CD4-positive, alpha-beta T cell treated with Interleukin-4 for 4 hours (primary cell): Measurements from ENCODE around the gene SCYGR5.

Source experiments
- DNase-seq: peaks from one replicate; pipeline ENCODE4 v3.0.0-alpha.2; 2020

Gene SCYGR5

DNA sequence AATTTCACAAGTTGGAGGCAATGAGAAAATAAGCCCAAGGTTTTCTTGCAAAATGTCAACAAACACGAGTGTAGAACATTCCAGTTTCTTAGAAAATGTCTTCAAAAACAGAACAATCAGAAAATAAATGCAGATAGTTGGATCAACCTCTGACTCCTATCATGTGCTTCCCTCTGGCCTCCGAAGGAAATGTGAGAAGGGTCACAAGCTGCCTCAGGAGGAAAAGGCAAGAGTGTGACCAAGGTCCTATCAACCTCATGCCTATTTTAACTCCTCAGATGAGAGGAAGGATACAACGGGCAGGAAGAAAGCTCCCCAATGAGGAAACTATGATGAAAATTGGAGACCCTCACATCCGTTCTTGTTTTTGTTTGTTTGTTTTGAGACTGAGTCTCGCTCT is 7.9 kb downstream of the SCYGR5 start:
- no peak for DNase-seq

DNA sequence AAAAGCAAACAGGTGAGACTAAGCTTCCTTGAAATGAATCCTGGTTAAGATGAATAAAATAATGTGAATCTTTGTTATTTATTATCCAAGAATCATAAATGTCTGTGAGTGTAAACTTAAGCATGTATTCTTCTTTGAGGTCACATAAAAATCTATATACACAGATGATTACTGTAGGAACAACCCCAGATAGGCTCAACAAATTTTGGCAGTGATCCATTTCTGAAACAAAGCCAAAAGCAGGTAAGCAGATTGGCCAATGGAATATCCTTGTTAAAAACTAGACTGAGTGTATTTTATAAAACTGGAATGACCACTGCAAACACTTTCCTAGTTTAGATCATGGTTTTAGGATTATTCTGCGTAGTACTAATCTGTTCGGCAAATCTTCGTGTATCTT is 11.3 kb downstream of the SCYGR5 start:
- no peak for DNase-seq

DNA sequence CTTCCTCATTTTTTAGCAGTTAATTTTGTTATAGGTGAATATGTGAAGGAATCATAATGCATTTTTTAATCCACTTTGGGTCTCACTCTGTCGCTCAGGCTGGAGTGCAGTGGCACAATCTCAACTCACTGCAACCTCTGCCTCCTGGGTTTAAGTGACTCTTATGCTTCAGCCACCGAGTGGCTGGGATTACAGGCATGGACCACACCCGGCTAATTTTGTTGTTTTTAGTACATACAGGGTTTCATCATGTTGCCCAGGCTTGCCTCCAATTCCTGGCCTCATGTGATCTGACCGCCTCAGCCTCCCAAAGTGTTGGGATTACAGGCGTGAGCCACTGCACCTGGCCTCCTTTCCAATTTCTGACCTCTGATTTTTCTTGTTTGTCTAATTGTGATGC is 17.7 kb downstream of the SCYGR5 start:
- DNase-seq = no peak

DNA sequence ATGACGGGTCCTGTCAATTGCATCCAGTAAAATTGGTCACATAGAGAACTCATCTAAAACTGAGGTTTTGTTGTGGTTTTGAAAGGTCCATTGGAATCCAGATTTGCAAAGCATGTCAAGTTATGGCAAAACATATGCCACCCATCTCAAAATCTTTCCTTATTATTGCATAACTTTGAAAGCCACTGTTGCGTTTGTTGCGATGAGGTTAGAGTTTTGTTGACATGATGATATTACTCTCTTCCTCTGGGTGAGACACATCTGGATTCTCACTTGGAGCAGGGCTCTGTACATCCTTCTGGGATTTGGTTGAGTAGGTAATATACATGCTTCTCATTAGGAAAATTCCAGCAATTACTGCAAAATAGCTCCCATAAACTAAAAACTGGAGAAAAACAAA is 20.6 kb downstream of the SCYGR5 start:
- no peak for DNase-seq

DNA sequence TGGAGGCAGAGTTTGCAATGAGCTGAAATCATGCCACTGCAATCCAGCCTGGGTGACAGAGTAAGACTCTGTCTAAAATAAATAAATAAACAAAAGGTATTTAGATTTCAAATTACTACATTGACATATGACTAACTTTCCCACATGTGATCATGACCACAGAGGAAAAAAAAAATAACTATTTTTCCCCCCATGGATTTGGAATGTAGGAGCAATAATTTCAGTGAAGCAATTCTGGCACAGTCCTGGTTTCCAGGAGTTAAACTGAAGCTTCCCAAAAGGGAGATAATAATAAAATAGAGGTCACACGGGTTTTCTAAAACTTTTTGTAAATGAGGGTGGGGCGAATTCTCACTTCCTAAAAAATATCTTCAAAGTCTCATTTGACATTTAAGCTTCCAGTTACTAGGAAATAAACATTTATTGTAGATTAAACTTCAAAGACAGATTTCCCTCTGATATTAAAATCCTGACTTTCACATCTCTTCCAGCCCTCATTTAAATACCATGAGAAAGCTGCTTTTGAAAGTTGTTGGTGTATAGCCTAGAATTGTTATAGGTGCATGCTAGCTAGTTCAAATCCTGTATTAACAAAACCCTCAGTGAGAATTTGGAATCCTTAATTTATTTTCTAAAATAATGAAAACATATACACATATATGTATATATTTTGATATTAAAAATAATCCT is 30.5 kb downstream of the SCYGR5 start:
- DNase-seq = no peak

DNA sequence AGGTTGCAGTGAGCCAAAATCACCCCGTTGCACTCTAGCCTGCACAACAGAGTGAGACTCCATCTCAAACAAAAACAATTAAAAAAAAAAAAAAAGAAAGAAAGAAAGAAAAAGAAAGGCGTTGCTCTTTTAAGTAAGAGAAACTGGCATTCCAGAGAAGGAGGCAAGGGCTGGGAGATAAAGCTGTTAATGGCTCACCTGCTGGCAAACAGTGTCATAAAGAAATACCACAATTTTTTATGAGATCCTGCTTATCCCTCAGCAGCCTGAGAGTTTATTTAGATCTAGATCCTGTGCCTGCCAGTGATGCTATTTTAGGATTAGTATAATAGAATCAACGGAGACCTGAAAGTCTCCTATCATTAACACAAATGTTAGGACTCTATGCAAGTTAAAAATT is 35.0 kb downstream of the SCYGR5 start:
- no peak for DNase-seq

DNA sequence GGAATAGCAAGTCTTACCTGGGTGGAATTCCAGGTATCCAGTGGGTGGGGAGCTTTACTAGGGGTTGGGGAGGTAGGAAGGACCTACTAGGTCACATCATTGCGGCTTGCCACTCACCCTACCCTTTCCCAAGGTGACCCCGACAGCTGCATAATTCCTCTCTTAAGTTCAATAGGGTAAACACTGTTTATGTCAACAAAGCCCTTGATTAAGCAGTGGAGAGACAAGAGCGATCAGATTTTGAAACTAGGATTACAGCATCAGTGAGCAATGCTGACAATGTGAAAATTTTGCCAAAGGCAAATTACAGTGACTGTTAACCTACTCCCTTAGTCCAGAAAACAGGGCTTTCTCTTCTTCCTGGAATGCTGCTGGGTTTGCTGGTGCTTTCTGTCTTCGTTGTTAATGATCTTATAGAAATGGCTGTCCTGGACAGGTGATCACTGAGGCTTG is 36.7 kb downstream of the SCYGR5 start:
- DNase-seq = no peak

DNA sequence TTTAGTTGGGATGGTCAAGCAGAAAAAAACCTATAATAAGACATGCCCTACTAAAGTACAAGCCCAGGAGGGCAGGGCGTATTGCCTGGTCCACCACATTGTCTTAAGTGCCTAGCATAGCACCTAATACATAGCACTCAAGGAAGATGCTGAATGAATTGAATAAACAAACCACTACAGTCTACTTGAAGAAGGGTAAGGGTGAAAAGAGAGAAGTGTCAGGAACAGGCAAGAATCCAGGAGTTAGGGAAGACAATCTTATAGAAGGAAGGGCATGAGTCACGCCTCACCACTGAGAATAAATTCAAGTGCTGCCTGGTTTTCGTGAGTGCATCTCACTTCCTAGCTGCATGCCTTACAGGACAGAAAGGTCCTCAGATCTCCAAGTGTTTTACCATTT is 37.4 kb downstream of the SCYGR5 start:
- DNase-seq = no peak

DNA sequence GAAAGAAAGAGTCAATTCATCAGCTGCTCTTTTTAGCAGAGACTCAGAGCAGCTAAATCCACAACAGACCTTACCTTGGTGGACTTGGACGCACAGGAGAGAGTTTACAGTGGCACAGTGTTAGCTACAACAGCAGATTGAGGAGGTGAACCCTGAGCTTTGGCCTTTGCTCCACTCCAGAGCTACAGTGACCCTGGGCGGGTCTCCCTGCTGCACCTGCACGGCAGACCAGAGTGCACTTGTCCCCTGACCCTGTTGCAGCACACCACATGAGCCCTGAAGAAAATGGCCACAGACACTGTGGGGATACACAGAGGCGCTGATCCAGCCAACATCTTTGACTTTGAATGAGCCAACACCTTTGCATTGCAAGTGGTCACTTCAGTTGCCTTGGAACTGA is 40.3 kb downstream of the SCYGR5 start:
- no peak for DNase-seq

DNA sequence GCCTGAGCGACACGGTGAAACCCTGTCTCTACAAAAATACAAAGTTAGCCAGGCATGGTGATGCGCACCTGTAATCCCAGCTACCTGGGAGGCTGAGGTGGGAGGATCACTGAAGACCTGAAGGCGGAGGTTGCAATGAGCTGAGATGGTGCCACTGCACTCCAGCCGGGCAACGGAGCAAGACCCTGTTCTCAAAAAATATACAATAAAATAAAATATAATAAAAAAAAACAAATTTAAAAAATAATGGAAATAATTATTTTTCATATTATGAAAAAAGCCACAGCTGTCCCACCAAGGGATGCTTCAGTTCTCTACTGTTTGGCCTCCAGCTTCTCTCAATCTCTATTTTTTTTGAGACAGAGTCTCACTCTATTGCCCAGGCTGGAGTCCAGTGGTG is 40.8 kb downstream of the SCYGR5 start:
- no peak for DNase-seq

DNA sequence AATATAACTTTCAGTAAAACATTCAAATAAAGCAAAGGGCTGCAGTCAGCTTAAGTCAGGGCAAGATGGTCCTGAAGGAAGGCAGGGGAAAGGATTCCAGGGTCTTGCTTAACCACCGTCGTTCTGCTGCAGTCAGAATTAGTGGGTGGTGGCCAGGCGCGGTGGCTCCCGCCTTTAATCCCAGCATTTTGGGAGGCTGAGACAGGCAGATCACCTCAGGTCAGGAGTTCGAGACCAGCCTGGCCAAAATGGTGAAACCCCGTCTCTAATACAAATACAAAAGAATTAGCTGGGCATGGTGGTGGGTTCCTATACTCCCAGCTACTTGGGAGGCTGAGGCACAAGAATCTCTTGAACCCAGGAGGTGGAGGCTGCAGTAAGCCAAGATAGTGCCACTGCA is 44.4 kb downstream of the SCYGR5 start:
- DNase-seq = no peak

DNA sequence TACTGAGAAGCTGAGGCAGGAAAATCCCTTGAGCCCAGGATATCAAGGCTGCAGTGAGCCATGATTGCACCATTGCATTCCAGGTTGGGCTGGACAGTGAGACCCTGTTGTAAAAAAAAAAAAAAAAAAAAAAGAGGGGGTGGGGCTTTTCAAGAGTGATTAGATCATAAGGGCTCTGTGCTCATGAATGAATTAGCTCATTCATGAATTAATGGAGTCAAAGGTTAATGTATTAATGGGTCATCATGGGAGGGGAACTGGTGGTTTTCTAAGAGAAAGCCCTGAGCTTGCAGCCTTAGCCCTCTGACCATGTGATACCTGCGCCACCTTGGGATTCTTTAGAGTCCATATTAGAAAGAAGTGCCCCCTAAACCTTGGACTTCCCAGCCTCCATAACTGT is 46.7 kb downstream of the SCYGR5 start:
- DNase-seq = no peak

DNA sequence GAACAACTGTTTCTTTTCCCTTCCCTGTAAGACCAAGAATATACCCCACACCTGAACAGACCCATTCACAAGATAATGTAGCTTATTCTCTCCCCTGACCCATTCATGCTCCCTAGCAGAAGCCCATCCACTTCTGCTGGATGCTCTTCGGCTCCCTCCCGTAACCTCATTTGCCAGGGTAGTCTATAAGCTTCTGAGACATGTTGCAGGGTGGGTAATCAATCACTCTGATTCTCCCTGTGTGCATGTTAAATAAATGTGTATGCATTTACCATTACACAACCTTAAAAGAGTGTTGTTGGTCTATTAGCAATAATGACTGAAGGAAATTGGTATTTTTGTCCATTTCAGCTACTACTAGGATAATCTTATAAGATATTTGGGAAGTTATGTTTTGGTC is 49.9 kb downstream of the SCYGR5 start:
- no peak for DNase-seq
